ENCODE results near the gene PRND. TPM values are rescaled to one million over a fixed set of nuclear protein-coding genes. Genes with fewer than 3 reads are reported as not detected.

PRND gene
- total and polyA plus RNA-seq, 2 of the 4 experiments (the other 2 are of a cell fraction): not detected

- no peak overlapping the region for H2AFZ ChIP-seq (replicated peaks; ENCODE audit: low read length, poor library complexity)
- peaks cover 4% of the 10 kb centered on the region; the same call in 1 of the 2 replicates for H3K36me3 ChIP-seq (ENCODE audit: control insufficient read depth, insufficient read depth, low read length)
These were observed 27.6 kb upstream of the PRND start for GRCh38 chr20:4694076-4694475.

More at GRCh38 chr20:4694076-4694475, 27.6 kb upstream of the PRND start:
- no peak overlapping the region for H3K18ac ChIP-seq (ENCODE audit: low read depth, low read length)
- ATAC-seq (ENCODE audit: low read depth) (no peak), DNase-seq (no peak)
- H3K9me3 ChIP-seq (ENCODE audit: control insufficient read depth, insufficient read depth, low read length): no peaks in the 10 kb centered on the region
- WGBS, 2 experiments (ENCODE audit: extremely low coverage in 2 of 2, insufficient read length in 1 of 2): no CpG with 5 or more reads among the region's 1 CpG
- H2AK9ac ChIP-seq (replicated peaks; ENCODE audit: low read depth, low read length, poor library complexity): no peak overlapping the region
- no peak overlapping the region for H3K4me2 ChIP-seq (ENCODE audit: low read depth, low read length)
- intact Hi-C loops (cut with micrococcal nuclease): no loop called here
- no peak overlapping the region for H2BK15ac ChIP-seq (ENCODE audit: low read depth, low read length)
- no peak overlapping the region for H3K9ac ChIP-seq (ENCODE audit: low read depth, low read length)
- H4K20me1 ChIP-seq (ENCODE audit: insufficient read depth, low read length): peaks cover 62% of the 10 kb centered on the region
- H3K4ac ChIP-seq (ENCODE audit: low read depth, low read length): no peak overlapping the region
- in situ Hi-C loops (cut with MboI; ENCODE audit: low sequenced_read_pairs): no loop called here
- H3K27ac ChIP-seq (ENCODE audit: insufficient read depth, low read length): no peak overlapping the region
- H3K4me1 ChIP-seq (ENCODE audit: control insufficient read depth, insufficient read depth, low read length): no peaks in the 10 kb centered on the region
- H2BK20ac ChIP-seq (ENCODE audit: low read depth, low read length): no peak overlapping the region
- BruUV-seq (replicated peaks): no TSS peak
- H2BK120ac ChIP-seq (ENCODE audit: low read depth, low read length): no peak overlapping the region
- no peak overlapping the region for H4K91ac ChIP-seq (ENCODE audit: insufficient read depth, low read depth, low read length)
- dilution Hi-C loops (cut with HindIII; ENCODE audit: low sequenced_read_pairs, unreplicated experiment): no loop called here
- no peak overlapping the region for H3K4me3 ChIP-seq (ENCODE audit: insufficient read depth, low read depth, low read length)
- no peak overlapping the region for H2AK5ac ChIP-seq (ENCODE audit: low read depth, low read length)
- H3K27me3 ChIP-seq (ENCODE audit: control insufficient read depth, insufficient read depth, low read length): no peaks in the 10 kb centered on the region
- no peak overlapping the region for H4K5ac ChIP-seq (ENCODE audit: low read depth, low read length)
- CTCF ChIA-PET: no interaction called here
- H3K23ac ChIP-seq (ENCODE audit: low read depth, low read length): no peak overlapping the region
- no peak overlapping the region for H4K8ac ChIP-seq (ENCODE audit: low read depth in 2 of 2, low read length in 2 of 2)
- H3K9me1 ChIP-seq (ENCODE audit: insufficient read depth, low read length): peaks cover 12% of the 10 kb centered on the region
- POLR2A ChIA-PET (ENCODE audit: unreplicated experiment): no interaction called here
- TF ChIP-seq CHD1 (IDR thresholded peaks at IDR 0.05; ENCODE audit: low read depth, low read length) (no peak), RAD21 (IDR thresholded peaks at IDR 0.05; ENCODE audit: low read length) (no peak), MAZ (IDR thresholded peaks at IDR 0.05; ENCODE audit: borderline replicate concordance, low read depth, low read length) (no peak), MAFK (IDR thresholded peaks at IDR 0.05; ENCODE audit: low read depth, low read length) (no peak), FOS (IDR thresholded peaks at IDR 0.05; ENCODE audit: low read depth, low read length) (no peak), BHLHE40 (IDR thresholded peaks at IDR 0.05; ENCODE audit: low read depth, low read length) (no peak), RCOR1 (IDR thresholded peaks at IDR 0.05; ENCODE audit: insufficient replicate concordance, low read length) (no peak), MXI1 (IDR thresholded peaks at IDR 0.05; ENCODE audit: borderline replicate concordance, low read depth, low read length) (no peak), RFX5 (IDR thresholded peaks at IDR 0.05; ENCODE audit: low read depth, low read length) (no peak), CEBPB (IDR thresholded peaks at IDR 0.05; ENCODE audit: low read depth, low read length) (no peak), CTCF (conservative IDR thresholded peaks at IDR 0.05; ENCODE audit: low read depth, low read length) (no peak), ELK1 (IDR thresholded peaks at IDR 0.05; ENCODE audit: borderline replicate concordance, low read depth, low read length) (no peak), SMC3 (IDR thresholded peaks at IDR 0.05; ENCODE audit: low read depth, low read length) (no peak), POLR2A (IDR thresholded peaks at IDR 0.05; ENCODE audit: low read depth, low read length) (no peak)
- no peak overlapping the region for H3K56ac ChIP-seq (ENCODE audit: extremely low read depth, insufficient read depth, low read length)
- no peak overlapping the region for H2BK5ac ChIP-seq (ENCODE audit: low read depth, low read length, poor library complexity, severe bottlenecking)
- peaks cover 34 to 79% of the 10 kb centered on the region in 2 experiments for H3K79me1 ChIP-seq (ENCODE audit: low read depth in 1 of 2, low read length in 2 of 2)
- H3K14ac ChIP-seq (replicated peaks; ENCODE audit: low read depth, low read length): no peak overlapping the region

Measured in IMR-90 (cell line).